Panc1 (cell line): ENCODE measurements around the gene TRA2A. TPM values are rescaled to one million over a fixed set of nuclear protein-coding genes. Genes with fewer than 3 reads are reported as not detected.

Experiments used
- ATAC-seq: fragments of 200-7000 bp; cut with Tn5 transposase; 2 replicates; pipeline ENCODE4 v1.9.1; 2020; ENCODE audit warnings: mild to moderate bottlenecking, moderate library complexity
- BruUV-seq: library from RNA; stranded (reverse); fragments of 400-500 nt; replicated peaks from 2 replicates; lab custom pipeline; 2021; lab: Mats Ljungman, UMichigan
- CTCF ChIA-PET: fragments of 300-600 bp; sonication (Branson Sonifier 250); formaldehyde crosslinking; loops from one replicate; lab custom pipeline; 2022; ENCODE audit warnings: antibody characterized with exemption; lab: Charles Lee
- POLR2A ChIA-PET: fragments of 300-600 bp; sonication (Branson Sonifier 250); formaldehyde crosslinking; loops from one replicate; lab custom pipeline; 2022; ENCODE audit warnings: antibody characterized with exemption; lab: Charles Lee
- DNase-seq: peaks from one replicate; pipeline ENCODE4 v3.0.0-alpha.2; 2010; ENCODE audit warnings: low read depth, low spot score
- H3K27ac ChIP-seq: 2 replicates; pipeline ENCODE4 v1.5.1; 2011; ENCODE audit warnings: mild to moderate bottlenecking, low read length, inconsistent platforms
- H3K27me3 ChIP-seq: fragments of 200-500 bp; sonication (Bioruptor generic); 2 replicates; pipeline ENCODE4 v1.6.0; 2014; ENCODE audit warnings: low read length, inconsistent platforms; ENCODE audit not compliant: control insufficient read depth, insufficient read depth
- H3K36me3 ChIP-seq: fragments of 200-500 bp; sonication (Bioruptor generic); 2 replicates; pipeline ENCODE4 v1.5.1; 2014; ENCODE audit warnings: inconsistent platforms, mild to moderate bottlenecking, low read length, moderate library complexity; ENCODE audit not compliant: control insufficient read depth, insufficient read depth
- H3K4me1 ChIP-seq: 2 replicates; pipeline ENCODE4 v1.5.1; 2011; ENCODE audit warnings: inconsistent platforms, mild to moderate bottlenecking, low read length, moderate library complexity; ENCODE audit not compliant: control insufficient read depth, insufficient read depth
- H3K4me3 ChIP-seq, 2 experiments: 2 replicates each; pipeline ENCODE4 v1.5.1; 2011 to 2012; ENCODE audit warnings: low read depth in 2 of 2, low read length in 2 of 2, mild to moderate bottlenecking in 2 of 2, inconsistent platforms in 1 of 2, moderate library complexity in 1 of 2
- H3K9me3 ChIP-seq: fragments of 200-500 bp; sonication (Bioruptor generic); 2 replicates; pipeline ENCODE4 v1.5.1; 2014; ENCODE audit warnings: low read depth, mild to moderate bottlenecking, inconsistent platforms, low read length, moderate library complexity; ENCODE audit not compliant: control insufficient read depth, insufficient read depth
- CTCF ChIP-seq: fragments of 450-650 bp; IDR thresholded peaks from 2 replicates; pipeline ENCODE4 v1.5.1; 2017; ENCODE audit warnings: mild to moderate bottlenecking
- POLR2AphosphoS5 ChIP-seq: IDR thresholded peaks from 2 replicates; pipeline ENCODE4 v1.6.1; 2012; ENCODE audit warnings: mild to moderate bottlenecking, low read depth, low read length, moderate library complexity
- REST ChIP-seq, 2 experiments: IDR thresholded peaks; 2 replicates each; pipeline ENCODE4 v1.6.1; 2011 to 2012; ENCODE audit warnings: low read depth in 2 of 2, control low read depth in 1 of 2, low read length in 1 of 2, mild to moderate bottlenecking in 1 of 2, moderate library complexity in 1 of 2; ENCODE audit not compliant: insufficient read depth in 1 of 2
- SIN3A ChIP-seq: IDR thresholded peaks from 2 replicates; pipeline ENCODE4 v1.6.1; 2012; ENCODE audit warnings: low read depth, mild to moderate bottlenecking, low read length, moderate library complexity, borderline replicate concordance; ENCODE audit not compliant: insufficient read depth
- TCF7L2 ChIP-seq: IDR thresholded peaks from 2 replicates; pipeline ENCODE4 v1.6.1; 2011; ENCODE audit warnings: mild to moderate bottlenecking, low read depth, low read length, inconsistent platforms
- in situ Hi-C: cut with HindIII; loops from 2 replicates; pipeline ENCODE4 v1.10.0; 2016; ENCODE audit warnings: low sequenced_read_pairs, low pct_unique_long_range_greater_than_20kb
- intact Hi-C: fragments of 100-400 bp; cut with micrococcal nuclease; formaldehyde crosslinking; loops from one replicate; pipeline ENCODE4 v1.10.0; 2022; ENCODE audit not compliant: unreplicated experiment
- total RNA-seq: library from RNA; stranded (reverse); gene quantifications from one replicate; pipeline ENCODE4 v1.2.1, GENCODE V29; 2021; ENCODE audit not compliant: unreplicated experiment

TRA2A gene
- total RNA-seq, 1 experiment from 2014 or later, result 106 TPM

- peaks cover 31% of the 10 kb centered on the region for H3K4me1 ChIP-seq
- ChIA-PET CTCF (no interaction called here), POLR2A (interaction anchor here (0.5 to 1.0 kb wide), 3 partner anchors 22 to 197 kb away, joined by 3 to 9 read pairs (median 6); no protein-coding TSS in a partner anchor)
- H3K4me3 ChIP-seq, result peak overlapping the region; percentile 87 to 98
- ATAC-seq (no peak), DNase-seq (no peak)
- in situ Hi-C loops (no loop called here), intact Hi-C loops (loop anchor here (5.0 to 10.0 kb wide), 4 partner anchors 38 to 195 kb away; partner anchors contain the start of gene TRA2A)
- no peak for TF ChIP-seq CTCF
- TF ChIP-seq TCF7L2, result no peak
- no peak for TF ChIP-seq REST (IDR thresholded peaks at IDR 0.05; ENCODE audit: insufficient read depth in 1 of 2, low read depth in 2 of 2, low read length in 1 of 2)
- TF ChIP-seq SIN3A, result no peak
- no peak for TF ChIP-seq POLR2AphosphoS5
- H3K27me3 ChIP-seq, result no peaks in the 10 kb centered on the region
- TSS peak; percentile 90 for BruUV-seq
- peak overlapping the region; percentile 100 for H3K27ac ChIP-seq
- no peaks in the 10 kb centered on the region; the same call in none of the 2 replicates for H3K36me3 ChIP-seq
- no peaks in the 10 kb centered on the region for H3K9me3 ChIP-seq
Observed at GRCh38 chr7:23469961-23470250, 61.9 kb downstream of the TRA2A start.

GRCh38 chr7:23469150-23469960, 62.4 kb downstream of the TRA2A start:
- Histone ChIP-seq H3K27ac (peak overlapping the region; percentile 100), H3K36me3 (no peaks in the 10 kb centered on the region; the same call in none of the 2 replicates), H3K9me3 (no peaks in the 10 kb centered on the region), H3K4me3 (peak overlapping the region; percentile 87 to 98), H3K4me1 (peaks cover 36% of the 10 kb centered on the region), H3K27me3 (no peaks in the 10 kb centered on the region)
- ChIA-PET POLR2A (interaction anchor here (0.5 to 1.0 kb wide), 3 partner anchors 22 to 196 kb away, joined by 3 to 9 read pairs (median 6); no protein-coding TSS in a partner anchor), CTCF (no interaction called here)
- 0 out of 2 replicates have a peak, but pooled peaks have one; percentile 0 for ATAC-seq
- no TSS peak for BruUV-seq
- no peak for DNase-seq
- intact Hi-C loops (no loop called here), in situ Hi-C loops (no loop called here)
- peak; percentile 88; the same call in 1 of the 2 replicates for TF ChIP-seq SIN3A
- TF ChIP-seq POLR2AphosphoS5, result 0 out of 2 replicates have a peak, but pooled peaks have one; percentile 4
- no peak for TF ChIP-seq REST (IDR thresholded peaks at IDR 0.05; ENCODE audit: insufficient read depth in 1 of 2, low read depth in 2 of 2, low read length in 1 of 2)
